Putamen (tissue), 1 donor: ENCODE data around the gene IL17REL.
"Not testable (repeated sequence)": the region's sequence is repeated elsewhere in the genome, so short reads cannot be mapped to it uniquely, and the experiment has no call there.

Experiments used
- DNase-seq: peaks from one replicate; pipeline ENCODE4 v3.0.0-alpha.2; 2016; ENCODE audit warnings: low spot score

IL17REL gene

GRCh38 chr22:49986325-49986724, 26.2 kb downstream of the IL17REL start:
- no peak for DNase-seq

DNA sequence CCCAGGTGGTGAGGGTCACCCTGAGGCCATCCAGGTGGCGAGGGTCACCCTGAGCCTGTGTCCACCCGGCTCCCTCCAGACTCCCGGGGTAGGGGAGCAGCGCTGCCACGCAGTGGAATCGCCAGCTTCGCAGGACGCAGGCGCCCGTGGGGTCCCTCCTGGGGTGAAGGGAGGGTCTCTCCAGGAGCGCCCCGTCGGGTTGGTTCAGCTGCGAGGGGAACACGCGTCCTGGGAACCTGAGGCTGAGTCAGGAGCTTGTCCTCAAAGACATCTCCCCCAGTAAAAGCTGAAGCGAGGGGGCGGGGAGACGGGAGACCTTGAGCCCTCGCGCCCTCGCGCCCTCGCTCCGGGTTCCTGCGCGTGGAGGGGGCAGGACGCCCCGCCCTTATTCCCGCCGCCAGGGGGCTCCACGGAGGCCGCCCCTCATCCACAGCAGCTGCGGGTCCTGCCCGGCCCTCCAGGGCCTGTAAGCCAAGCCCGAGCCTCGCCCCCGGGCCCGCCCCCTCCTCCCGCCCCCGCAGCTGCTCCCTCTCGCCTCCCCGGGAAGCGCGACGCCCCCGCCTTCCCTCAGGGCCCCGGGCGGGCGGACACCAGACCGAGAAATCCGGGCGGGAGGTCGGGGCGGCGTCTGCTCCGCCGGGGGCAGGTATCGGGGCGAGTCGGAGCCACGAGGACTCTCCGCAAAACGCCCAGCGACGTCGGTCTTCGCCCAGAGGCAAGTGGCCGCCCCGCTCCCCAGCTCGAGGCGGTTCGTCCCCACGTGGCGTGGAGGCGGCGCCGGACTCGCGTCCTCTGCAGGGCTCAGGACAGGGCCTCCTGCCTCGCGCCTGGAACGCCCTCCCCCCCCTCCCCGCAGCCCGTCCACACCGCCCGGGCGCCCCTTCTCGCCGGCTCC, 29.2 kb downstream of the IL17REL start:
- DNase-seq, result no peak

DNA sequence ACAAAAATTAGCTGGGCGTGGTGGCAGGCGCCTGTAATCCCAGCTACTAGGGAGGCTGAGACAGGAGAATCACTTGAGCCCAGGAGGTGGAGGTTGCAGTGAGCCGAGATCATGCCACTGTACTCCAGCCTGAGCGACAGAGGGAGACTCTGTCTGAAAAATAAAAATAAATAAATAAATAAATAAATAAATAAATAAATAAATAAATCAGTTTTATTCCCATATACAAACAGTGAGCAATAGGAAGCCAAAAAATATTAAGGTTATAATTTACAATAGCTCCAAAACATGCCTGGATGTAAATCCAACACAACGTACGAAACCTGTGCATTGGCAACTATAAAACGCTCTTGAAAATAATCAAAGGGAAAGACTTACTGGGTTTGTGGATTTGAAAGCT, 30.8 kb downstream of the IL17REL start:
- not testable (repeated sequence) for DNase-seq

- no peak for DNase-seq
These were observed 32.8 kb downstream of the IL17REL start for GRCh38 chr22:49979587-49980264.

DNA sequence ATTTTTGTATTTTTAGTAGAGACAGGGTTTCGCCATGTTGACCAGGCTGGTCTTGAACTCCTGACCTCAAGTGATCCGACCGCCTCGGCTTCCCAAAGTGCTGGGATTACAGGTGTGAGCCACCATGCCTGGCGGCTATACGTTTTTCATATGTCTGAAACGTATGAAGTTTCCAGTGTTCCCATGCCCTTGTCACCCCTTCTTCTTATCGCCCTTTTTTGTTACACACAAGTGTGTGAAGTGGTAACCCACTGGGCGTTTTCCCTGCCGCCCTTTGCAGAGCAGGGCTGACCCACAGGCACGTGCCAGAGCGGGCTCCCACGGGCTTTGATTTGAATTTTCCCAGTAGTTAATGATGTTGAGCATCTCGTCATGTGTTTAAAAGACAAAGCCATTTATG, 35.0 kb downstream of the IL17REL start:
- no peak for DNase-seq

GRCh38 chr22:49976439-49977175, 36.0 kb downstream of the IL17REL start:
- DNase-seq, result peak; percentile 84

DNA sequence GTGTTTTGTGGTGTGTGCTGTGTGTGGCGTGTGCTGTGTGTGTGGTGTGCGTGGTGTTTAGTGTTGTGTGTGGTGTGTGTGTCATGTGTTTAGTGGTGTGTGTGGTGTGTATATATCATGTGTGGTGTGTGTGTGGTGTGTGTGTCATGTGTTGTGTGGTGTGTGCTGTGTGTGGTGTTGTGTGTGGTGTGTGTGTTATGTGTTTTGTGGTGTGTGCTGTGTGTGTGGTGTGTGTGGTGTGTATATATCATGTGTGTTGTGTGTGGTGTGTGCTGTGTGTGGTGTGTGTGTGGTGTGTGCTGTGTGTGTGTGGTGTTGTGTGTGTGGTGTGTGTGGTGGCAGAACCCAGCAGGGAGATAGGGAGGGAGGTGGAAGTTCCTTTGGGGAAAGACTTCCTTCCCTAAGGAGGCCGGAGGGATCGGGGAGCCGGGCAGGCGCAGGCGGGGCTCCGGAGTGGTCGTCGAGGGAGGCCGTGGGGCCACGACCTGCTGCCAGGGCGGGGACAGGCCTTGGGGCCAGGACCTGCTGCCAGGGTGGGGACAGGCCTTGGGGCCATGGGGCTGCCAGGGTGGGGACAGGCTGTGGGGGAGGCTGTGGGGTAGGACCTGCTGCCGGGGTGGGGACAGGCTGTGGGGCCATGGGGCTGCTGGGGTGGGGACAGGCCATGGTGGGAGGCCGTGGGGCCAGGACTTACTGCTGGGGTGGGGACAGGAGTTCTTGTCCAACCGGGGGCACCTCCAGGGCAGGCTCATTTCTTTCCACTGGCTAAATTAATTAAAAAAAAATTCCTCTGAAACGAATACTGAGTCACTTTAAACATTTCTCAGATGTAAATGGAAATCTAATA, 36.8 kb downstream of the IL17REL start:
- no peak for DNase-seq

- no peak for DNase-seq
These were observed 39.3 kb downstream of the IL17REL start for GRCh38 chr22:49973018-49973961.

- DNase-seq, result no peak
These were observed 40.2 kb downstream of the IL17REL start for GRCh38 chr22:49972163-49973017.

- no peak for DNase-seq
These were observed 41.1 kb downstream of the IL17REL start for GRCh38 chr22:49971232-49972162.

- peak; percentile 94 for DNase-seq
These were observed 41.9 kb downstream of the IL17REL start for GRCh38 chr22:49970528-49971231.

DNA sequence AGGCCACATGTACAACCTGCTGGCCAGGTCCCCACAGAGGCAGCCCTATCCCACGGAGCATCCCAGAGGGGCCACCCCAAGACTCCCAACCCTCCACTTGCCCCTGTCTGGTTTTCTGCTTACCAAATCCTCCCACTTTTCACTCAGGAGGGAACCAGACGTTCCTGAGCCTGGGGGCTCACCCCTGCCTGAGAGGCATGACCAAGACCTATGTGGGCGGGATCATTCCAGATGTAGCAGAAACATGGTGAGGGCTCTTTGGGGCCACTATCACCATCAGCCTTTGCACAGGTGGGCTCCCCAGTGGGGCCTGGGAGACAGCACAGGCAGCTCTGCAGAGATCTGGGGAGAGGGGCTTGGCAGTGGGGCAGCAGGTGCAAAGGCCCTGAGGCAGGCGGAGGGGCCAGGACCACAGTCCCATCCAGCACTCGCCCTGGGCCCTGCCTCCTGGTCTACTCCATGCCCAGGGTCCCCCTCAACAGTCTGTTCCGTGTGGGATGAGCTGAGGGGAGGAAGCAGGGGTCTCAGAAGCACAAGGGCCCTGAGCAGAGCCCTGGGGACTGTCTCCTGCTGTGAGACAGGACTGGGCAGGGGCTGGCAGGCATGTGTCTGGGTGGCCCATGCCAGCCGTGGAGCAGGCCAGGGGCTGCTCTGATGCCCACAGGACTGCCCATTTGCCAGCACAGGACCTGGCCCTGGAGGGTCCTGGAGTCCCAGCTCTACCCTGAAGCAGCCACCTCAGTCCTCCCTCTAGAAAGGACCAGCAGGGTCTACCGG, 42.6 kb downstream of the IL17REL start:
- no peak for DNase-seq

DNA sequence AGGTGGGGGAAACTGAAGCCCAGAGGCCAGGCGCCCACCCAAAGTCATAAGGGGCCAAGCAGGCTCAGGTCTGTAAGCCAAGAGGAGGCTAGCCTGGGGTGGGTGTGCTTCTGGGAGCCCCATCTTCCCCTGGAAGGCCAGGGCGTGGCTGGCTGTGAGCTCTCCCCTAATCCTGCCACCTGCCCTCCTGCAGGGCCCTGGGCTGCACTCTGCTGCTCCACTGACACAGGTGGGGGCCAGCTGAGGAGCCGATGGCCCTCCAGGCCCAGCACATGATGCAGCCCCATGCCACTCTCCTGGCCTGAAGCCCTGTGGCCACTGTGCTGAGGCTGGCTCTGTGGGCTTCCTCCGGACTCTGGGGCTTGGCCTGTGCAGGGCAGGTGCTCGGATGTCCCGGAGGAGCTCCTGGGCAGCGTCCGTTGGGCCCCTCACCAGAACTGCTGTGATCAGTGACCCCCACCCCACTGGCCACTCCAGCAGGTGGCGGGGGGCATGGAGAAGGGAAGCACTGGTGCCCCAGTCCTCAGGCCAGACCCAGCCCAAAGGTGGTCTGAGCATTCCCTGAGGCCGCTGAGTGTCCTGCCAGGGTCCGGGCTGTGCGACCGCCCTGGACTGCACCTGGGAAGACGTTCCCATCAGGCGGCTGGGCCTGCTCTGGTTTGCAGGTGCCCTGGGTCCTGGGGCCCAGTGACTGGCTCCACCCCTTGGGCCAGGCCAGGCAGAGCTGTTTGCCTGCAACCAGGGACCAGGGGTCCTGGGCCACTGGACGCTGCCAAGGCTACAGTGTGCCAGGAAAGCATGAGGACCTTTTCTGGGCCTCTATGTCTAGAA, 43.5 kb downstream of the IL17REL start:
- DNase-seq, result no peak

DNA sequence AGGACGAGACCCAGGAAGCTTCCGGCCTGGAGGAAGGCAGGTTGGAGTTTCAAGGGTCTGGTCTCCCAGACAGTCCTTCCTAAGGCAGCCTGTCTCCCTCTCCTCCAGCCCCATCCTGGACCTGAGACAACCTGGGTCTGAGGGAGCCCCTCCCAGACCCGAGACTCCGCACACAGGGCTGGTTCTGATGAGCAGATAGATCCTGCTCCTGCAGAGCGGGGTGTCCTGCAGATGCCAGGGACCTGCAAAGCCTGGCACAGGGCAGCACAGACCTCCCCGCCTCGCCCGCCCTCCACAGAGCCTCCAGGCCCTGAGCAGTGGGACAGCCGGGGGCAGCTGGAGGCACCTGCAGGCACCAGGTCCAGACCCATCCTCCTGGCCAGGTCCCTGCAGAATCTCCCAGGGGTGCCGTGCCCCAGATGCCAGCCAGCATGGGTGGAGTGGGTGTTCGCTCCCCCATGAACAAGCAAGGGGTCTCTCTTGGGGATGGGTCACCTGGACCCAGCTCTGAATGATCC, 44.2 kb downstream of the IL17REL start:
- no peak for DNase-seq

DNA sequence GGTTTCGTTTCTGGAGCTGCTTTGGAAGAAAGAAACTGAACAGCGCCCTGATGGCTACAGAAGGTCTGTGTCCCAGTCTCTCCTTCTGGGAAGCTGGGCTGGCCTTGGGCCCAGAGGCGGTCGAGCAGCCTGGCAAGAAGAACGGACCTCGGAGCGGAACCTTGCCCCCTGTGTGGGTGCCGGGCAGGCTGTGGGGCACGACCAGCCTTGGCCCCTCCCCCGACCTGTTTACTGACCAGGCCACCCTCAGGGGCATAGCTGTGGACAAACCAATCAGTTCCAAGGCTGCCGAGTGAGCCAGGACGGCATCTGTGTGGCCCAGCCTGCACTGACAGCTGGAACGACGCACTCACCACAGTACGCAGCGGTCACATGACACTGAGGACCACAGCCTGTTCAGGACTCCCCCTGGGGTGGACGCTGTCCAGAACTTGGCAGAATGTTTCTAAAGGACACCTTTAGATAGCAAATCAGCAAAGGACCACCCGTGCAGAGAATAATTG, 44.8 kb downstream of the IL17REL start:
- no peak for DNase-seq
